Measurements from ENCODE around the gene PLA2G4D.

DNA sequence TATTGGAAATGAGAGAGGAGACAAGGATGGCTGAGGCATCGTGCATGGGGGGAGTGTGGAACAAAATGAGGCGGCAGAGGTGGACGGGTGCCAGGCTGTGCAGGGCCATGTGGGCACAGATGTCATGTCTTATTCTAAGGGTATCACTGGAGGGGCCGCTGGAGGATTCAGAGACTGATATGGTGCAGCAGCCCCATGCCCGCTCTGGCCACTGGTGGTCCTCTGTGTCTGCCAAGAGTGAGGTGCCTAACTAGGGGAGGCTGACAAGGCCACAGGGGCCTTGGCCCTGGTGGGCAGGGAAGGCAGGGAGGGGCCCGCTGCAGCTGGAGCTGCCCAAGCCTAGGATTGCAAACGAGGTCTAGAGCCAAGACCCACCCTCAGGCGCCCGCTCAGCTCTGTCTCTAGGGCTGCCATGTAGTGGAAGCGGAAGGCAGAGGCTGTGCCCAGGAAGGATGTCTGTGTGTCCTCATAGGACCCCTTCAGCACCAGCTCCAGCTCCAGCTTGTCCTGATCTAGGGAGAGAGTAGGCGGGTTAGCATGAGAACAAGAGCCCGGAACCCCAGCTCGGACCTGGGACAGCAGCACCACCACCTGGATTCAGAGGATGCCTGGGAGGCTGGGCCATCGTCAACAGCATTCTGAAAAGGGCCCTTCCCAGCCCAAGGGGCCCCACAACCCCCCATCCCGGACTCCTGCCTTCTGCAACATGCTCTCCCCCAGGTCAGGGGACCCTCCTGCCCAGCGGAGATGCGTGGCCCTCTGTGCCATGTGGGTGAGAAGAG lies 11.3 kb downstream of the PLA2G4D start:
- TF ChIP-seq SMC3 (IDR thresholded peaks at IDR 0.05; ENCODE audit: low read depth, low read length) (no peak), TEAD4 (IDR thresholded peaks at IDR 0.05; ENCODE audit: borderline replicate concordance, insufficient read depth) (no peak), MXI1 (IDR thresholded peaks at IDR 0.05; ENCODE audit: low read depth, low read length) (no peak), RAD21 (IDR thresholded peaks at IDR 0.05; ENCODE audit: low read length) (no peak), POLR2AphosphoS5 (IDR thresholded peaks at IDR 0.05; ENCODE audit: low read depth, low read length) (no peak), FOXM1 (IDR thresholded peaks at IDR 0.05; ENCODE audit: low read depth) (no peak), RFX5 (IDR thresholded peaks at IDR 0.05; ENCODE audit: low read length) (no peak)
- TF ChIP-seq, protein P1, sequence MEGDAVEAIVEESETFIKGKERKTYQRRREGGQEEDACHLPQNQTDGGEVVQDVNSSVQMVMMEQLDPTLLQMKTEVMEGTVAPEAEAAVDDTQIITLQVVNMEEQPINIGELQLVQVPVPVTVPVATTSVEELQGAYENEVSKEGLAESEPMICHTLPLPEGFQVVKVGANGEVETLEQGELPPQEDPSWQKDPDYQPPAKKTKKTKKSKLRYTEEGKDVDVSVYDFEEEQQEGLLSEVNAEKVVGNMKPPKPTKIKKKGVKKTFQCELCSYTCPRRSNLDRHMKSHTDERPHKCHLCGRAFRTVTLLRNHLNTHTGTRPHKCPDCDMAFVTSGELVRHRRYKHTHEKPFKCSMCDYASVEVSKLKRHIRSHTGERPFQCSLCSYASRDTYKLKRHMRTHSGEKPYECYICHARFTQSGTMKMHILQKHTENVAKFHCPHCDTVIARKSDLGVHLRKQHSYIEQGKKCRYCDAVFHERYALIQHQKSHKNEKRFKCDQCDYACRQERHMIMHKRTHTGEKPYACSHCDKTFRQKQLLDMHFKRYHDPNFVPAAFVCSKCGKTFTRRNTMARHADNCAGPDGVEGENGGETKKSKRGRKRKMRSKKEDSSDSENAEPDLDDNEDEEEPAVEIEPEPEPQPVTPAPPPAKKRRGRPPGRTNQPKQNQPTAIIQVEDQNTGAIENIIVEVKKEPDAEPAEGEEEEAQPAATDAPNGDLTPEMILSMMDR (IDR thresholded peaks at IDR 0.05): no peak
- TF ChIP-seq, protein P2, sequence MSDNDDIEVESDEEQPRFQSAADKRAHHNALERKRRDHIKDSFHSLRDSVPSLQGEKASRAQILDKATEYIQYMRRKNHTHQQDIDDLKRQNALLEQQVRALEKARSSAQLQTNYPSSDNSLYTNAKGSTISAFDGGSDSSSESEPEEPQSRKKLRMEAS (IDR thresholded peaks at IDR 0.05; ENCODE audit: low read depth): no peak
- TF ChIP-seq, protein P3, sequence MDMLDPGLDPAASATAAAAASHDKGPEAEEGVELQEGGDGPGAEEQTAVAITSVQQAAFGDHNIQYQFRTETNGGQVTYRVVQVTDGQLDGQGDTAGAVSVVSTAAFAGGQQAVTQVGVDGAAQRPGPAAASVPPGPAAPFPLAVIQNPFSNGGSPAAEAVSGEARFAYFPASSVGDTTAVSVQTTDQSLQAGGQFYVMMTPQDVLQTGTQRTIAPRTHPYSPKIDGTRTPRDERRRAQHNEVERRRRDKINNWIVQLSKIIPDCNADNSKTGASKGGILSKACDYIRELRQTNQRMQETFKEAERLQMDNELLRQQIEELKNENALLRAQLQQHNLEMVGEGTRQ (IDR thresholded peaks at IDR 0.05; ENCODE audit: borderline replicate concordance, low read depth, low read length): no peak
- TF ChIP-seq, protein P4, sequence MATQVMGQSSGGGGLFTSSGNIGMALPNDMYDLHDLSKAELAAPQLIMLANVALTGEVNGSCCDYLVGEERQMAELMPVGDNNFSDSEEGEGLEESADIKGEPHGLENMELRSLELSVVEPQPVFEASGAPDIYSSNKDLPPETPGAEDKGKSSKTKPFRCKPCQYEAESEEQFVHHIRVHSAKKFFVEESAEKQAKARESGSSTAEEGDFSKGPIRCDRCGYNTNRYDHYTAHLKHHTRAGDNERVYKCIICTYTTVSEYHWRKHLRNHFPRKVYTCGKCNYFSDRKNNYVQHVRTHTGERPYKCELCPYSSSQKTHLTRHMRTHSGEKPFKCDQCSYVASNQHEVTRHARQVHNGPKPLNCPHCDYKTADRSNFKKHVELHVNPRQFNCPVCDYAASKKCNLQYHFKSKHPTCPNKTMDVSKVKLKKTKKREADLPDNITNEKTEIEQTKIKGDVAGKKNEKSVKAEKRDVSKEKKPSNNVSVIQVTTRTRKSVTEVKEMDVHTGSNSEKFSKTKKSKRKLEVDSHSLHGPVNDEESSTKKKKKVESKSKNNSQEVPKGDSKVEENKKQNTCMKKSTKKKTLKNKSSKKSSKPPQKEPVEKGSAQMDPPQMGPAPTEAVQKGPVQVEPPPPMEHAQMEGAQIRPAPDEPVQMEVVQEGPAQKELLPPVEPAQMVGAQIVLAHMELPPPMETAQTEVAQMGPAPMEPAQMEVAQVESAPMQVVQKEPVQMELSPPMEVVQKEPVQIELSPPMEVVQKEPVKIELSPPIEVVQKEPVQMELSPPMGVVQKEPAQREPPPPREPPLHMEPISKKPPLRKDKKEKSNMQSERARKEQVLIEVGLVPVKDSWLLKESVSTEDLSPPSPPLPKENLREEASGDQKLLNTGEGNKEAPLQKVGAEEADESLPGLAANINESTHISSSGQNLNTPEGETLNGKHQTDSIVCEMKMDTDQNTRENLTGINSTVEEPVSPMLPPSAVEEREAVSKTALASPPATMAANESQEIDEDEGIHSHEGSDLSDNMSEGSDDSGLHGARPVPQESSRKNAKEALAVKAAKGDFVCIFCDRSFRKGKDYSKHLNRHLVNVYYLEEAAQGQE (IDR thresholded peaks at IDR 0.05; ENCODE audit: low read depth, low read length): no peak

Data from SK-N-SH (cell line).